ENCODE data around the gene ICE1. TPM values are rescaled to one million over a fixed set of nuclear protein-coding genes. Genes with fewer than 3 reads are reported as not detected.
A peak's percentile ranks its signal among the peaks of the same experiment; 100 is the strongest.
"Not testable (repeated sequence)": the region's sequence is repeated elsewhere in the genome, so short reads cannot be mapped to it uniquely, and the experiment has no call there.

The ICE1 gene
- polyA plus RNA-seq, 1 experiment, result 23.4 TPM

GRCh38 chr5:5394384-5394986 is 28.0 kb upstream of the ICE1 start:
- peak; percentile 46 for TF ChIP-seq CTCF (IDR thresholded peaks at IDR 0.05; ENCODE audit: low read depth, low read length)
- H3K9me3 ChIP-seq (ENCODE audit: control insufficient read depth, insufficient read depth, low read length); DNase-seq (ENCODE audit: low read depth, low spot score); H3K27ac ChIP-seq (ENCODE audit: low read depth, low read length); H3K27me3 ChIP-seq (ENCODE audit: control insufficient read depth, insufficient read depth, low read length); POLR2A ChIA-PET; H3K4me3 ChIP-seq (ENCODE audit: low read depth, low read length): not testable (repeated sequence)
- CTCF ChIA-PET, result interaction anchor here (1.2 to 2.1 kb wide), 4 partner anchors 9 to 252 kb away, joined by 4 to 11 read pairs (median 5); no protein-coding TSS in a partner anchor

- CTCF ChIA-PET, result interaction anchor here (1.2 to 2.1 kb wide), 4 partner anchors 9 to 253 kb away, joined by 4 to 11 read pairs (median 5); no protein-coding TSS in a partner anchor
- H3K27me3 ChIP-seq (ENCODE audit: control insufficient read depth, insufficient read depth, low read length); H3K4me3 ChIP-seq (ENCODE audit: low read depth, low read length); POLR2A ChIA-PET; H3K27ac ChIP-seq (ENCODE audit: low read depth, low read length); H3K9me3 ChIP-seq (ENCODE audit: control insufficient read depth, insufficient read depth, low read length); DNase-seq (ENCODE audit: low read depth, low spot score): not testable (repeated sequence)
These were observed 27.4 kb upstream of the ICE1 start for GRCh38 chr5:5395093-5395492.

DNA sequence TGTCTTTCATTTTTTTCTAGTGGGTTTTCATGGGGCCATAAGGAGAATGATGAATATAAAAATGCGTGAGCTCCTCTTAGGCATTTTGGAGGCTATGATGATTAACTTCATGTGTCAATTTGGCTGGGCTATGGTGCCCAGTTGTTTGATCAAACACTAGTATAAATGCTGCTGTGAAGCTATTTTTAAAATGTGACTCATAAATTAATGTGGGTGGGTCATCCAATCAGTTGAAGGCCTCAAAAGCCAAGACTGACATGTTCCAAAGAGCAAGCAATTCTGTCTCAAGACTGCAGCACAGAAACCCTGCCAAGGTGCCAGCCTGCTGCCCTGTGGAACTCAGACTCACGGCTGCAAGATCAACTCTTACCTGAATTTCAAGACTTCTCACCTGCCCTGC is 24.4 kb upstream of the ICE1 start:
- DNase-seq (ENCODE audit: low read depth, low spot score), result no peak
- no peak overlapping the region for H3K27ac ChIP-seq (ENCODE audit: low read depth, low read length)
- no peak overlapping the region for H3K4me3 ChIP-seq (ENCODE audit: low read depth, low read length)
- CTCF ChIA-PET, result no interaction called here
- H3K9me3 ChIP-seq (ENCODE audit: control insufficient read depth, insufficient read depth, low read length), result no peaks in the 10 kb centered on the region
- no peaks in the 10 kb centered on the region for H3K27me3 ChIP-seq (ENCODE audit: control insufficient read depth, insufficient read depth, low read length)
- POLR2A ChIA-PET, result no interaction called here
- TF ChIP-seq CTCF (IDR thresholded peaks at IDR 0.05; ENCODE audit: low read depth, low read length), result no peak

- Histone ChIP-seq H3K4me3 (ENCODE audit: low read depth, low read length) (no peak overlapping the region), H3K27ac (ENCODE audit: low read depth, low read length) (no peak overlapping the region), H3K27me3 (ENCODE audit: control insufficient read depth, insufficient read depth, low read length) (no peaks in the 10 kb centered on the region), H3K9me3 (ENCODE audit: control insufficient read depth, insufficient read depth, low read length) (no peaks in the 10 kb centered on the region)
- DNase-seq (ENCODE audit: low read depth, low spot score), result no peak
- ChIA-PET POLR2A (no interaction called here), CTCF (no interaction called here)
- TF ChIP-seq CTCF (IDR thresholded peaks at IDR 0.05; ENCODE audit: low read depth, low read length), result no peak
These were observed 21.4 kb upstream of the ICE1 start for GRCh38 chr5:5401095-5401494.

- ChIA-PET POLR2A (interaction anchor here (0.6 kb wide), 1 partner anchor 280 kb away, joined by 3 read pairs; no protein-coding TSS in a partner anchor), CTCF (interaction anchor here (1.5 kb wide), 1 partner anchor 8 kb away, joined by 4 read pairs; no protein-coding TSS in a partner anchor)
- H3K27me3 ChIP-seq (ENCODE audit: control insufficient read depth, insufficient read depth, low read length), result no peaks in the 10 kb centered on the region
These were observed 18.7 kb upstream of the ICE1 start for GRCh38 chr5:5403741-5404140.

More at GRCh38 chr5:5403741-5404140, 18.7 kb upstream of the ICE1 start:
- Histone ChIP-seq H3K4me3 (ENCODE audit: low read depth, low read length) (no peak overlapping the region), H3K27ac (ENCODE audit: low read depth, low read length) (no peak overlapping the region), H3K9me3 (ENCODE audit: control insufficient read depth, insufficient read depth, low read length) (no peaks in the 10 kb centered on the region)
- DNase-seq (ENCODE audit: low read depth, low spot score), result no peak
- no peak for TF ChIP-seq CTCF (IDR thresholded peaks at IDR 0.05; ENCODE audit: low read depth, low read length)

Data from AG04450 (cell line).